ENCODE data around the gene FBXL13.
"Not testable (repeated sequence)": the region's sequence is repeated elsewhere in the genome, so short reads cannot be mapped to it uniquely, and the experiment has no call there.

The FBXL13 gene

DNA sequence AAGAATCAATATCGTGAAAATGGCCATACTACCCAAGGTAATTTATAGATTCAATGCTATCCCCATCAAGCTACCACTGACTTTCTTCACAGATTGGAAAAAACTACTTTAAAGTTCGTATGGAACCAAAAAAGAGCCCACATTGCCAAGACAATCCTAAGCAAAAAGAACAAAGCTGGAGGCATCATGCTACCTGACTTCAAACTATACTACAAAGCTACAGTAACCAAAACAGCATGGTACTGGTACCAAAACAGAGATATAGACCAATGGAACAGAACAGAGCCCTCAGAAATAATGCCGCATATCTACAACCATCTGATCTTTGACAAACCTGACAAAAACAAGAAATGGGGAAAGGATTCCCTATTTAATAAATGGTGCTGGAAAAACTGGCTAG lies 53.7 kb downstream of the FBXL13 start:
- DNase-seq = not testable (repeated sequence)

DNA sequence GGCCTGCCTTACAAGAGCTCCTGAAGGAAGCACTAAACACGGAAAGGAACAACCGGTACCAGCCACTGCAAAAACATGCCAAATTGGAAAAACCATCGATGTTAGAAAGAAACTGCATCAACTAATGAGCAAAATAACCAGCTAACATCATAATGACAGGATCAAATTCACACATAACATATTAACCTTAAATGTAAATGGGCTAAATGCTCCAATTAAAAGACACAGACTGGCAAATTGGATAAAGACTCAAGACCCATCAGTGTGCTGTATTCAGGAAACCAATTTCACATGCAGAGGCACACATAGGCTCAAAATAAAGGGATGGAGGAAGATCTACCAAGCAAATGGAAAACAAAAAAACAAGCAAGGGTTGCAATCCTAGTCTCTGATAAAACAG lies 56.3 kb downstream of the FBXL13 start:
- not testable (repeated sequence) for DNase-seq

DNA sequence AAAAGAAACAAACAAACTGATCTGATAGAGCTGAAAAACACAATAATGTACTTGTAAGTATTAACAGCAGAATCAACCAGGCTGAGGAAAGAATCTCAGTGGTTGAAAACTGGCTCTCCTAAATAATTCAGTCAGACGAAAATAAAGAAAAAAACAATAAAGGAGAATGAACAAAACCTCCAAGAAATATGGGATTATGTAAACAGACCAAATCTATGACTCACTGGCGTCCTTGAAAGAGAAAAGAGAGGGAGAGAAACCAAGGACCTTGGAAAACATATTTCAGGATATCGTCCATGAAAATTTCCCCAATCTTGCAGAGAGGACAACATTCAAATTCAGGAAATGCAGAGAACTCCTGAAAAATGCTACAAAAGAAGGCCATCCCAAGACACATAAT lies 62.9 kb downstream of the FBXL13 start:
- DNase-seq = peak; percentile 44

DNA sequence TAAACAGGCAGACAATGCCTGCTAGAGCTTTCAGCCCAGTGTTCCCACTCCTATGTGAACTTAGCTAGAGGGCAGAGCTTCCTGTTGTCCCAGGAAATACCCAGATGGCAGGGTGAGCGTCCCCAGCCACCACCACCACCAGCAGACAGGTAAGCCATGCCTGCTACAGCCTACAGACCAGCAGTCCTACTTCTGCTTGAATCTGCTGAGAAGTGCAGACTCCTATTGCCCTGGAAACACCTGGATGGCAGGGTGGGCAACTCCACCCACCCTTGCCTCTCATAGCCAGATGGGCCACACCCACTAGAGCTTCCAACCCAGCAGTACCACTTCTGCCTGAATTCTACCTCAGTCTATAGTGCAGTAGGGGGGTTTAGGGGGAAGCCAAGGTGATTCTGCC lies 64.4 kb downstream of the FBXL13 start:
- no peak for DNase-seq

DNA sequence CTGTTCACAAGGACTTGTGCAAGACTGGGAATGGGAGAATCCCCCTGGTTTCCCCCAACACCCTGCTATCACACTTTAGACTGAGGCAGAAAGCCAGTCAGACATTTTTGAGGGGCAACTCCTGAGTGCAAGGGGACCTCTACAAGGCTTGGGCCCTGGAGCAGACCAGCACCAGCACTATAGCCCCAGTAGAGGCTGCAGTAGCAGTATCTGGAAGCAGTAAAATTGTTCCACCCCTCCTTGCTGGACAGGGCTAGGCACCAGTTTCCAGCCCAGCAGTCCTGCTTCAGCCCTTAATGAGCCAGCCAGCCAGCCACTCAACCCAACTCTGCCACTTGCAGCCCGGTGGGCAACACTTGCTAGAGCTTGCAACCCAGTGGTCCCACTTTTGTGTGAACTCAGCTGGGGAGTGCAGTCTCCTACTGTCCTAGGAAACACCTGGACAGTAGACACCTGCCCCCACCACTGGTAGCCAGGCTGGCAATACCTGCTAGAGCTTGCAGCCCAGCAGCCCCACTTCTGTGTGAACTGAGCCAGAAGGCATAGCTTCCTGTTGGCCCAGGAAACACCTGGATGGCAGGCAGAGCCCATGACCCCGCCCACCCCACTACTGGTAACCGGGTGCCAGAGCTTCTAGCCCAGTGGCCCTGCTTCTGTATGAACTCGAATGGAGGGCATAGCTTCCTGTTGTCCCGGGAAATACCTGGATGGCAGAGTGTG lies 65.0 kb downstream of the FBXL13 start:
- no peak for DNase-seq

DNA sequence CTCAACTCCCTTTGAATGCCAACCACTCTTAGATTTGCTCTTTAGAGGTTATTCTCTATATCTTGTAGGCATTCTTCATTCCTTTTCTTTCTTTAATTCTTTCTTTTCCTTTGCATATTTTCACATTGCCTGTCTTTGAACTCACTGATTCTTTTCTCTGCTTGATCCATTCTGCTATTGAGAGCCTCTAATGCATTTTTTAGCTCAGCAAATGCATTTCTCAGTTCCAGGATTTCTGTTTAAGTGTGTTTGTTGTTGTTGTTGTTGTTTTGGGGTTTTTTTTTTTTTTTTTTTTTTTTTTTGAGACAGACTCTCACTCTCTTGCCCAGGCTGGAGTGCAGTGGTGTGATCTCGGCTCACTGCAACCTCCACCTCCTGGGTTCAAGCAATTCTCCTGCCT lies 71.6 kb downstream of the FBXL13 start:
- no peak for DNase-seq

DNA sequence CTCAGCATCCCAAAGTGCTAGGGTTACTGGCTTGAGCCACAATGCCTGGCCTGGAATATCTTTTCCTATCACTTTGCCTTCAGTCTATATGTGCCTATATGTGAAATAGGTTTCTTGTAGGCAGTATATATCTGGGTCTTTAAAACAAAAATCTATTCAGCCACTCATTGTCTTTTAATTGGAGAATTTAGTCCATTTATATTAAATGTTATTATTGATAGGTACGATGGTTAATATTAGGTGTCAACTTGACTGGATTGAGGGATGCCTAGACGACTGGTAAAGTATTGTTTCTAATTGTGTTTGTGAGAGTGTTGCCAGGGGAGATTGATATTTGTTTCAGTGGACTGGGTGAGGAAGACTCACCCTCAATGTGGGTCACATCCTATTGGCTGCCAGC lies 73.4 kb downstream of the FBXL13 start:
- no peak for DNase-seq

DNA sequence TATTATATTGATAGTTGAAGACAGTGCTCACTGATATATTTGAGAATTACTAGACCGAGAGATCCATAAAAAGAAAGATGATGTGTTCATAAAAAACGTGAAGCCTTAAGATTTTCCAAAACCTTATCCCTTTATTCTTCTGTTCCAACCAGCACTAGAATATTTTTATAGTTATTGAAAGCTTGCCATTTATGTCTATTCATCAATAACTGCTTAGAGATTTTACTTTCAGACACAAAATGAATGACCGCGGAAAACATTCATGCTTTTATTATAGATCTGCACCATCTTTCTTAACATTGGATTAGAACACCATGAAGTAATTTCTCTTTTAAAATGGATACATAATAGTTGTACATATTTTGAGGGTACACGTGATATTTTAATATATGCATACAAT lies 77.6 kb downstream of the FBXL13 start:
- no peak for DNase-seq

DNA sequence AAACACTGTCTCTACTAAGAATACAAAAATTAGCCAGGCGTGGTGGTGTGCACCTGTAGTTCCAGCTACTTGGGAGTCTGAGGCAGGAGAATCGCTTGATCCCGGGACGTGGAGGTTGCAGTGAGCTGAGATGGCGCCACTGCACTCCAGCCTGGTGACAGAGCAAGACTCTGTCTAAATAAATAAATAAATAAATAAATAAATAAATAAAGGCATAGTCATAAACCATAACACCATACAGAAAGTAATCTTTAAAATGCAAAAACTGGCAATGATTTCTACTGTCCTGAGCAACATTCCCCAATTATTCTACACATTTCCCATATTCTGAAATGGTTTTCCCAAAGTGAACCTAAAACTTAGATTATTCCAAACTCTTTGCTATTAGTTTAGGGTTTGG lies 79.0 kb downstream of the FBXL13 start:
- not testable (repeated sequence) for DNase-seq

DNA sequence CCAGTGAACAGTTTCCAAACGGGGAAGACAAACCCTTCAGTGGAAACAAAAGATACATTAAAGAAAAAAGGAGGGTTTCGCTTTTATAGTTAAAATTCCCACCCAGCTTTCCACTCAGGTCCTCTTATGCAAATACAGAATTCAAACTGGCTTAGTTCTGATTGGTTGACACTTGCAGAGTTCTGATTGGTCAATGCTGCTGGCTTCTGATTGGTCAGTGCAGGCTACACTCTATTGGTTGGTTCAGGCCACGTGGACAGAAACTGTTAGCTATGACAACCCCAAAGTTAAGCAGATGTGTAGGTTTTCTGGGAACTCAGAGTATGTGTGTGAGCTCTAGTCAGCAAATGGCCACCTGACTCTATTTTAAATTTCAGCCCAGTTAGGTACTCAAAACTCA lies 80.0 kb downstream of the FBXL13 start:
- no peak for DNase-seq

DNA sequence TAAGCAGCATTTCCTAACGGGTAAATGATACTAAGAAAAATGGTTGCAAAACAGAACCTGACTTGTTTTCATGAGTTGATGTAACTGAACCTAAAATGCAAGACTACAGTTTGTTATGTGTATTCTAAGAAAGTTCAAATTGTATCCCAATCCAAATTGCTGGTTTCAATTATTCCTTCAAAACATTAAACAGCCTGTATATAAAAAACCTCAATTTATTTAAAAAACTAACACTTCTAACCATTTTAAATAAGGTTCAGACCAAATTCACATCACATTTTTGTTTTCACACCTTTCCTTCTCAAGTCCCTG lies 80.9 kb downstream of the FBXL13 start:
- DNase-seq = no peak

DNA sequence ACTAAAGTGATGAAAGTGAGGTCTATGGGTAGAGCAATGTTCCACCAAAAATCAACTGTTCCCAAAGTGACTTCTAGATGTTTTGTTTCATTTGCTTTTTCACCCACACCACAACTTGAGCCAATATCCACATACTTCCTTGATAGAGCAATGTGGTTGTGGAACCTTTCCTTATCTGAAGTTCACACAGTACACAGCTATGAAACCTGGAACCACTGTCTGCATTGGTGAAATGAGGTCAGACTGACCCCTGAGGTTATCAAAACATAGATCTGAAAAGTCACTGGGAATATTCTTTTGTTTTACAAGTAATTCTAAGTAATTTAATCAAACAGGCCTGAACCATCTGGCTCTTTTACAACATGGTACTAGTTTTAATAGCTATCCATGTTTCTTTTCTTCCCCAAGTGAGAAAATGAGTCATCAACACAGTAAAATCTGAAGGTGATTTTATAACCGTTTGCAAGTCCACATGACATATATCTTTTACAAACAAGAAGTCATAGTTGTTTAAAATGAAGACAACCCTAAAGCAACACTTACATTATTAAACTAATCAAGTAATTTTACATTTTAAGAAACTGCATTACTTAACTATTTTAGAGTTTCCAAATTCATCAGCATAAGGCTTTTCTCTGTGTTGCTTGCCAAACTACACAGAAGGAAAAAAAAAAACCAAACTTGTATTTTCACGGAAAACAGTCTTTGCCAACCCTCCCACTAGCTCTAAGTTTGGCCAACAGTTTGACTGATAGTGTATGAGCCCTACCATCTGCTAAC lies 81.5 kb downstream of the FBXL13 start:
- peak; percentile 72 for DNase-seq

DNA sequence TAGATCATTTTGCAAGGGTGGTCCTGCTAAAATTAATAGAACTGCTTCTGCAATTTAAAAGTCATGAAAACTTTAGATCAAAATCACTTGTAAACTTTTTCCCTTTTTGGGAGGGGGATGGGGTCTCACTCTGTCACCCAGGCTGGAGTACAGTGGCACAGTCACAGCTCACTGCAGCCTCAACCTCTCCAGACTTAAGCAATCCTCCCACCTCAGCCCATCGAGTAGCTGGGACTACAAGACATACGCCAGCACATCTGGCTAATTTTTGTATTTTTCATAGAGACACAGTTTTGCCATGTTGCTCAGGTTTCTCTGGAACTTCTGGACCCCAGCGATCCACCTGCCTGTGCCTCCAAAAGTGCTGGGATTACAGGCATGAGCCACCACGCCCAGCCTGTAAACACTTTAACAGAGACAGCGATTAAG lies 82.1 kb downstream of the FBXL13 start:
- DNase-seq = no peak

DNA sequence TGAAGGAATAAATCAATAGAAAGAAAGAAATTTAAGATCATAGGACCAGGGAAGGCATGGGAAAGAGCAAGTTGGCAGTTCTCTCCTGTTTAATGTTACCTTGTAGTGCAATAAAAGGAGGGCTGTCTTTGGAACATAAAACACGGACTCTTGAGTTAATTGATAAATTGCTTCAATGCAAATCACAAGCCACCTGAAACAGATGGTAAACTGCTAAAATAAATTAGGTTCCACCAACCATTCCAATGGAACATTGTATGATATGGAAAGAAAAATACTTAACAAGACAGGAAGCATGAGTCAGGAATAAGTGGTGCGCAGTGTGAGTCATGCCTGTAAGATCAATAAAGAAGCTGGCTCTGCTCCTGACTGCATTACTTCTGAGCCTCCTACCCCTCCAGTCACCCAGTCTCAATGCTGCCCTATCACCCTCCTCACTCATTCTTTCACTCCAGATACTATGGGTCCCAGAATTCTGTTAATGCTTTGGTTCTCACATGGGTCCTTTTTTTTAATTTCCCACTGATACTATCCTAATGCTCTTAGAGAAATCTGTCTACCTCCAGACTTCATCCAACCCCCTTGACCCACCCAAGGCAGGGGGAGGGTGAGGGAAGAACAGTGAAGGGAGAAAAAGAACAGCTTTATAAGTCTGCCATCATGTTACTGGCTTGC lies 82.9 kb downstream of the FBXL13 start:
- DNase-seq = peak; percentile 97

DNA sequence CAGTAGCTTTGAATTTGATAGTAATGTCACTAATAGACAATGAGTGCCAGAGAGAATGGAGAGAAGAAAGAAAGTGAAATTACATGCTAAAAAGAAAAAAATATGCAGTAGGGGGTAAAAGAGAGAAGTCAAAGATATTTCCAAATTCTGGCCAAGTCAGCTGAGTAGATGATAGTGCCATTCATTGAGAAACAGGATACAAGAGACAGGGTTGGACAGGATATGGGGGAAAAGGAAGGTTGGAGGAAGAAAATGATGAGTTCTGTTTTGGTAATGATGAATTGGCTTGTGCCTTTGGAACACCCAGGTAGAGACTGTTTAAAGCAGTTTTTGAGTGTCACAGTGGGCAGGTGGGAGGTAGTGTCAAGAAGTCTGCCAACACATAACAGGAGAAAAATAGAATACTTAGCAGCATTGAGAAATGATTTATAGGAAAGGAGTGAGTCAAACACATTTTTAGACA lies 83.5 kb downstream of the FBXL13 start:
- peak; percentile 19 for DNase-seq

DNA sequence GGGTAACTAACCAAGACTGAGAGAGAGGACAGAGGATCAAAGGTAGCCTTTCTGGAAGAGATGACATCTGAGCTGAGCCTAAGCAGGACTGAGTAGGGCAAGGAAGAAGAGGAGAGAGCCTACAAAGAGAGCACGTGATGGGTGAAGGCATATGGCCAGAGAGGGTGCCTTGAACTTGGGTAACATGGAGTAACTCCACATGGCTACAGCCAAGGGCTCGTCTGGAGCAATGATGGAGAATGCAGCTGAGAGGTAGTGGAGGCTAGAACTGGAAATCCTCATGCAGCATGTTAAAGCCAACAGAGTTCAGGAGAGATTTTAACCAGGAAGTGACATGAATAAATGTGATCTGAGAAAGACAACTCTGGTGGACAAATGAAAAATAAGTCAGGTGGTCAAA lies 84.0 kb downstream of the FBXL13 start:
- no peak for DNase-seq

DNA sequence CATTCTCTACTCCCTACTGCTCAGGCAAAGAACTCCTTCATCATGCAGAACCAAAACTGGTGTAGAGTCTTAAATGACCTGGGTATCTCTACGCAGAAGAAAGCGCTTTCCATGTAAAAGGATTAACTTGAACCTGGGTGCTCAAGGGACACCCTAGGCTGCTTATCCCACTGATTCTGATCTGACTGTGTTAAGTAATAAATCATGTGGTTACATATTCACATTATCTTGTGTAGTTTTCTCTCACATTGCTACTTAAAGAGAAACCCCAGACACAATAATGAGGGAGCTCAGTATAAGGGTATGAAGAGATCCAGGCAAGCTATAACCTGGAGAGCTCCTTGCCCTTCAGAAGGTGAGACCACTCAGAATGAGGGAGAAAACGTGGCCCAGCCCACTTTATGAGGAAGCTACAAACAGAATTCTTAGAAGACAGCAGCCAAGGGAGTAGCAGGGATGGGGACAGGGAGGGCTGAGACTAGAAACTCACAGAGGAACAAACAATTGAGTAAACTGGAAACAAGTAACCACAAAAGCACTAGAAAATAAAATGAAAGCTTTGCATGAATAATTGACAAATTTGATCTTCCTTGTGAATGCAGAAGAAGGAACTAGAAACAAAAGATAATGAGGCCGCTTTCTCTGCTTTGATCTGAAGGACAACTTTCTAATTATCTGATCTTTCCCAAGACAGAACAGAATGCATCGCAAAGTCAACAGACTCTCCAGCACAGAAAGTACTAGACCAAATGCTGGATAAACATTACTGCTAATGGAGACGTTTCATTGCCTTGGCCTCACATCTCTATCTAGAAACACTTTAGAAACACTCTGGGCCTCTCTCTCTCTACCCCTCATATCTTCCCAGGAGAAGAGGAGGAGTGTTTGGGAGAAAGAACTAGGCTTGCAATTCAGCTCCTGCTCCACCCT lies 85.7 kb downstream of the FBXL13 start:
- no peak for DNase-seq

DNA sequence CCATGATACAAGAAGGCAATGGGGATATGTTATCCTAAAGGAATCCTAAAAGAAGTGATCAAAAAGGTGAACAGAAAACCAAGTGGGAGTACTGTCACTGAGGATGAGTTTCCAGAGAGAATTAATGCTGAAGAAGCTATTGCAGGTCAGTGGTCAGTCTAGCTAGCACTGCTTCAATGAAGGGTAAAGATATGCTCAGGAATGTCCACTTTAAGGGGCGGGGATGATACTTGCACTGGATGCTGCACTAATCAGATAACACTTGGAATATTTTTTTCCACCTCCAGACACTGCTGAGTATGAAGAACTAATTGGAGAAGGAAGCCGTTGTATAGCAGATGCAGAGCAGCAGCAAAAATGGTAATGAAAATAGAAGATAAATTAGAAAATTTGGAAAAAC lies 86.5 kb downstream of the FBXL13 start:
- no peak for DNase-seq

DNA sequence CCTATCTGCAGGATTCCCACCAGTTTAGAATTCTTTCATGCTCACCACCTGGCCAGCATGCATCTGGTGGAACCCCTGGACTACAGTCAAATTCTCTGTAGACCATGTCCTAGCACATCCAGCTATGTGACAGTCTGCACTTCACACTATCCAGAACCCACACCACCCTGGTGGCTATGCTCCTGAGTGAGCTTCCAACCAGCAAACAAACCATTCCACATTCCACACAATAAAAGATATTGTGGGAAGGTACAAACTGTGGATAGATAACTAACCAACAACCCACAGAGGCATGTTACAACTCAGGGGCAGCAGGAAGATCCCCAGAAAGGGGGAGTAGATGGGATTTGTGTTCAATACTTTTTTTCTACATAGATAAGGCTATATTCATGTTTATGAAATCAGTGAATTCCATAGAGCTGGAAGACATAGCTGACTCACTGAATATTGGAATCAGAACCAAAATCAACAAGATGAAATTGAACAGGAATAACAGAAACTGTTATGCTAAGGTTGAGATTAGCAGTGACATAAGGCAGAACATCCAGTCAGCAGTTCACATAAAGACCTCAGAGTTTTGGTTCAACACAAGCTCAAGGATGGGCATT lies 89.3 kb downstream of the FBXL13 start:
- peak; percentile 75 for DNase-seq

DNA sequence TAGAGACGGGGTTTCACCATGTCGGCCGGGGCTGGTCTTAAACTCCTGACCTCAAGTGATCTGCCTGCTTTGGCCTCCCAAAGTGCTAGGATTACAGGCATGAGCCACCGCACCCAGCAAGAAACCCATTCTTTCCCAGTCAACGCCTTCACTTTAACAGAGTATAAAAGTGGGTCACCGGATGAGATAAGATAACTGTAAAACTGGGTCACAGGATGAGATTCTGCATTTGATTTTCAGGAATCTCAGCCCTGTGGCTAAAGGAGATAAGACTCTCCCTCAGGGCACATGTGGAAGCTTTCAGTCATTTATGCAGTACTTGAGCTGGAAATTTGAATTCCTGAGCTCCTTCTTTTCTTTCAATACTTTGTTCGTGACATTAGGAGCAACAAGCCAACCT lies 91.0 kb downstream of the FBXL13 start:
- DNase-seq = peak; percentile 35

DNA sequence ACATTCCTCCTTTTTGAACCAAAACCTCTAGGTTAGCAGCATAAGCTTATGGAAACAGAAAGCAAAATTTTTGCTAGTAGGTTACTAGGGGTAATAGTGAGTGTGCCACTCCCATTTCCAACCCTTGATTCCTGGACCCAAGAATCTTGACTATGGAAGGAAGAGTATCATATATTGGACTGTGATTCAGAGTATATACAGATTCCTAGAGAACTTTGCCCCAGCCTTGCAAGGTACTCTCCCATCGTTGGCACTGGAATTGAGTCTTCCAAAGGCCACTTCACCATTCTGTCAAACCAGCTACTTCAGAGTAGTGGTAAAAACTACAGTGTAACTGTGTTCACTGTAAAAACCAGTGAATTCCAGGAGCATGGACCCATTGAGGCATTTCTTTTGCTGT lies 92.4 kb downstream of the FBXL13 start:
- DNase-seq = no peak

DNA sequence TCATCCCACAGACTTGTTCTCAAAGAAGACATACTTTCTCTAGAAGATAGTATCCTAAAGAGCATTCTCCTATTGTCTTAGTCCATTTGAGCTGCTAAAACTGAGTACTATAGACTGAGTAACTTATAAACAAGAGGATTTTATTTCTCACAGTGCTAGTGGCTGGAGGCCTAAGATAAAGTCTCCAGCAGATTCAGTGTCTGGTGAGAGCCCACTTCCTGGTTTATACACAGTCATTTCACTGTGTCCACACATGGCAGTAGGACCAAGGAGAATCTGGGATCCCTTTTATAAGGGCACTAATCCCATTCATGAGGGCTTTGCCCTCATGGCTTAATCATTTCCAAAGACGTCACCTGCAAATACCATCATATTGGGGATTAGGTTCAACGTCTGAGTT lies 93.1 kb downstream of the FBXL13 start:
- DNase-seq = no peak
